Measurements from ENCODE around the gene MAJIN.

Gene MAJIN

GRCh38 chr11:64914123-64914522, 57.8 kb downstream of the MAJIN start:
- Histone ChIP-seq H3K4ac (ENCODE audit: low read length) (no peak overlapping the region), H3K27me3 (ENCODE audit: control insufficient read depth in 3 of 3, insufficient read depth in 3 of 3, low read depth in 1 of 3, low read length in 3 of 3) (no peaks in the 10 kb centered on the region), H3K4me3 (ENCODE audit: low read length in 2 of 2) (no peak overlapping the region), H2BK15ac (ENCODE audit: low read length) (no peak overlapping the region), H2AK5ac (ENCODE audit: low read depth, low read length) (no peak overlapping the region), H3K79me1 (ENCODE audit: low read depth, low read length) (peaks cover 2% of the 10 kb centered on the region), H3K36me3 (replicated peaks in 1 of 2; ENCODE audit: control insufficient read depth in 2 of 2, insufficient read depth in 2 of 2, low read length in 2 of 2) (peaks cover 25 to 35% of the 10 kb centered on the region in 2 donors), H3K18ac (ENCODE audit: low read length) (no peak overlapping the region), H3K4me1 (ENCODE audit: control insufficient read depth in 2 of 2, insufficient read depth in 1 of 2, low read depth in 1 of 2, low read length in 2 of 2) (peaks cover 6 to 10% of the 10 kb centered on the region in 2 donors), H2BK12ac (ENCODE audit: low read length) (no peak overlapping the region), H2BK120ac (ENCODE audit: low read depth, low read length) (no peak overlapping the region), H4K8ac (ENCODE audit: low read depth, low read length) (no peak overlapping the region), H2AFZ (ENCODE audit: low read length) (no peak overlapping the region), H4K91ac (ENCODE audit: low read depth, low read length, poor library complexity) (no peak overlapping the region), H3K27ac (replicated peaks; ENCODE audit: low read length) (no peak overlapping the region), H3K23ac (ENCODE audit: low read depth, low read length, poor library complexity) (no peak overlapping the region), H3K9ac (ENCODE audit: low read depth, low read length, poor library complexity) (no peak overlapping the region), H2BK5ac (ENCODE audit: low read length) (no peak overlapping the region), H3K9me3 (replicated peaks in 1 of 2; ENCODE audit: control insufficient read depth in 2 of 2, insufficient read depth in 1 of 2, low read depth in 1 of 2, low read length in 2 of 2) (no peaks in the 10 kb centered on the region), H3K4me2 (ENCODE audit: insufficient read depth, low read length, poor library complexity, severe bottlenecking) (no peak overlapping the region), H3K14ac (ENCODE audit: low read length) (no peak overlapping the region)
- WGBS, 2 donors (ENCODE audit: extremely low coverage in 2 of 2, insufficient read length in 2 of 2, insufficient replicate concordance in 1 of 2), result no CpG with 5 or more reads among the region's 17 CpGs
- DNase-seq (ENCODE audit: low spot score), result no peak

GRCh38 chr11:64913171-64913727, 58.7 kb downstream of the MAJIN start:
- Histone ChIP-seq H3K9me3 (replicated peaks in 1 of 2; ENCODE audit: control insufficient read depth in 2 of 2, insufficient read depth in 1 of 2, low read depth in 1 of 2, low read length in 2 of 2) (no peaks in the 10 kb centered on the region), H4K91ac (ENCODE audit: low read depth, low read length, poor library complexity) (no peak overlapping the region), H3K27me3 (ENCODE audit: control insufficient read depth in 3 of 3, insufficient read depth in 3 of 3, low read depth in 1 of 3, low read length in 3 of 3) (no peaks in the 10 kb centered on the region), H2BK120ac (ENCODE audit: low read depth, low read length) (no peak overlapping the region), H3K4me1 (ENCODE audit: control insufficient read depth in 2 of 2, insufficient read depth in 1 of 2, low read depth in 1 of 2, low read length in 2 of 2) (peaks cover 6 to 9% of the 10 kb centered on the region in 2 donors), H2BK12ac (ENCODE audit: low read length) (no peak overlapping the region), H2BK15ac (ENCODE audit: low read length) (no peak overlapping the region), H3K79me1 (ENCODE audit: low read depth, low read length) (peaks cover 2% of the 10 kb centered on the region), H3K4ac (ENCODE audit: low read length) (no peak overlapping the region), H3K4me3 (ENCODE audit: low read length in 2 of 2) (no peak overlapping the region), H3K18ac (ENCODE audit: low read length) (no peak overlapping the region), H3K9ac (ENCODE audit: low read depth, low read length, poor library complexity) (peak overlapping the region; percentile 40), H3K14ac (ENCODE audit: low read length) (no peak overlapping the region), H3K27ac (replicated peaks; ENCODE audit: low read length) (no peak overlapping the region), H3K4me2 (ENCODE audit: insufficient read depth, low read length, poor library complexity, severe bottlenecking) (no peak overlapping the region), H2BK5ac (ENCODE audit: low read length) (no peak overlapping the region), H3K36me3 (replicated peaks in 1 of 2; ENCODE audit: control insufficient read depth in 2 of 2, insufficient read depth in 2 of 2, low read length in 2 of 2) (peaks cover 25 to 43% of the 10 kb centered on the region in 2 donors), H3K23ac (ENCODE audit: low read depth, low read length, poor library complexity) (peak overlapping the region; percentile 78), H2AK5ac (ENCODE audit: low read depth, low read length) (no peak overlapping the region), H2AFZ (ENCODE audit: low read length) (no peak overlapping the region), H4K8ac (ENCODE audit: low read depth, low read length) (no peak overlapping the region)
- DNase-seq (ENCODE audit: low spot score), result no peak
- no CpG with 5 or more reads among the region's 18 CpGs for WGBS, 2 donors (ENCODE audit: extremely low coverage in 2 of 2, insufficient read length in 2 of 2, insufficient replicate concordance in 1 of 2)

GRCh38 chr11:64911689-64912088, 60.2 kb downstream of the MAJIN start:
- Histone ChIP-seq H2BK120ac (ENCODE audit: low read depth, low read length) (no peak overlapping the region), H3K4me2 (ENCODE audit: insufficient read depth, low read length, poor library complexity, severe bottlenecking) (no peak overlapping the region), H3K18ac (ENCODE audit: low read length) (no peak overlapping the region), H3K4me3 (ENCODE audit: low read length in 2 of 2) (no peak overlapping the region), H3K27me3 (ENCODE audit: control insufficient read depth in 3 of 3, insufficient read depth in 3 of 3, low read depth in 1 of 3, low read length in 3 of 3) (no peaks in the 10 kb centered on the region), H2BK5ac (ENCODE audit: low read length) (no peak overlapping the region), H3K79me1 (ENCODE audit: low read depth, low read length) (peaks cover under 1% of the 10 kb centered on the region), H4K8ac (ENCODE audit: low read depth, low read length) (no peak overlapping the region), H3K23ac (ENCODE audit: low read depth, low read length, poor library complexity) (peak overlapping the region; percentile 57), H3K4me1 (ENCODE audit: control insufficient read depth in 2 of 2, insufficient read depth in 1 of 2, low read depth in 1 of 2, low read length in 2 of 2) (peaks cover 6% of the 10 kb centered on the region in 2 donors), H3K9ac (ENCODE audit: low read depth, low read length, poor library complexity) (no peak overlapping the region), H2AFZ (ENCODE audit: low read length) (no peak overlapping the region), H3K14ac (ENCODE audit: low read length) (no peak overlapping the region), H2BK12ac (ENCODE audit: low read length) (no peak overlapping the region), H4K91ac (ENCODE audit: low read depth, low read length, poor library complexity) (no peak overlapping the region), H3K9me3 (replicated peaks in 1 of 2; ENCODE audit: control insufficient read depth in 2 of 2, insufficient read depth in 1 of 2, low read depth in 1 of 2, low read length in 2 of 2) (no peaks in the 10 kb centered on the region), H3K27ac (replicated peaks; ENCODE audit: low read length) (no peak overlapping the region), H2AK5ac (ENCODE audit: low read depth, low read length) (no peak overlapping the region), H3K4ac (ENCODE audit: low read length) (no peak overlapping the region), H2BK15ac (ENCODE audit: low read length) (no peak overlapping the region), H3K36me3 (replicated peaks in 1 of 2; ENCODE audit: control insufficient read depth in 2 of 2, insufficient read depth in 2 of 2, low read length in 2 of 2) (peaks cover 34 to 56% of the 10 kb centered on the region in 2 donors)
- no CpG with 5 or more reads among the region's 9 CpGs for WGBS, 2 donors (ENCODE audit: extremely low coverage in 2 of 2, insufficient read length in 2 of 2, insufficient replicate concordance in 1 of 2)
- no peak for DNase-seq (ENCODE audit: low spot score)

- H3K79me1 ChIP-seq (ENCODE audit: low read depth, low read length), result peaks cover 2% of the 10 kb centered on the region
- DNase-seq (ENCODE audit: low spot score), result no peak
- H3K4me3 ChIP-seq (ENCODE audit: low read length in 2 of 2), result no peak overlapping the region
- H3K27ac ChIP-seq (replicated peaks; ENCODE audit: low read length), result no peak overlapping the region
- H3K4ac ChIP-seq (ENCODE audit: low read length), result no peak overlapping the region
- WGBS, 2 donors (ENCODE audit: extremely low coverage in 2 of 2, insufficient read length in 2 of 2, insufficient replicate concordance in 1 of 2), result no CpG with 5 or more reads among the region's 7 CpGs
- H3K27me3 ChIP-seq (ENCODE audit: control insufficient read depth in 3 of 3, insufficient read depth in 3 of 3, low read depth in 1 of 3, low read length in 3 of 3), result no peaks in the 10 kb centered on the region
- H4K8ac ChIP-seq (ENCODE audit: low read depth, low read length), result no peak overlapping the region
- no peak overlapping the region for H3K23ac ChIP-seq (ENCODE audit: low read depth, low read length, poor library complexity)
- no peak overlapping the region for H2BK12ac ChIP-seq (ENCODE audit: low read length)
- H3K36me3 ChIP-seq (replicated peaks in 1 of 2; ENCODE audit: control insufficient read depth in 2 of 2, insufficient read depth in 2 of 2, low read length in 2 of 2), result peaks cover 37 to 62% of the 10 kb centered on the region in 2 donors
- H3K14ac ChIP-seq (ENCODE audit: low read length), result no peak overlapping the region
- H3K18ac ChIP-seq (ENCODE audit: low read length), result no peak overlapping the region
- peaks cover 3 to 5% of the 10 kb centered on the region in 2 donors for H3K4me1 ChIP-seq (ENCODE audit: control insufficient read depth in 2 of 2, insufficient read depth in 1 of 2, low read depth in 1 of 2, low read length in 2 of 2)
- no peak overlapping the region for H2BK120ac ChIP-seq (ENCODE audit: low read depth, low read length)
- no peaks in the 10 kb centered on the region for H3K9me3 ChIP-seq (replicated peaks in 1 of 2; ENCODE audit: control insufficient read depth in 2 of 2, insufficient read depth in 1 of 2, low read depth in 1 of 2, low read length in 2 of 2)
- no peak overlapping the region for H2AK5ac ChIP-seq (ENCODE audit: low read depth, low read length)
- no peak overlapping the region for H4K91ac ChIP-seq (ENCODE audit: low read depth, low read length, poor library complexity)
- H2AFZ ChIP-seq (ENCODE audit: low read length), result no peak overlapping the region
- no peak overlapping the region for H3K4me2 ChIP-seq (ENCODE audit: insufficient read depth, low read length, poor library complexity, severe bottlenecking)
- no peak overlapping the region for H3K9ac ChIP-seq (ENCODE audit: low read depth, low read length, poor library complexity)
- H2BK5ac ChIP-seq (ENCODE audit: low read length), result no peak overlapping the region
- no peak overlapping the region for H2BK15ac ChIP-seq (ENCODE audit: low read length)
Measured at GRCh38 chr11:64911142-64911541, 60.8 kb downstream of the MAJIN start.
